ENCODE measurements around the gene CLEC4F. TPM values are rescaled to one million over a fixed set of nuclear protein-coding genes. Genes with fewer than 3 reads are reported as not detected.

The CLEC4F gene
- polyA plus RNA-seq, 1 donor (not counting 4 experiments of a cell fraction or from before 2014, with no cell fraction given): not detected

- TF ChIP-seq, protein P1, sequence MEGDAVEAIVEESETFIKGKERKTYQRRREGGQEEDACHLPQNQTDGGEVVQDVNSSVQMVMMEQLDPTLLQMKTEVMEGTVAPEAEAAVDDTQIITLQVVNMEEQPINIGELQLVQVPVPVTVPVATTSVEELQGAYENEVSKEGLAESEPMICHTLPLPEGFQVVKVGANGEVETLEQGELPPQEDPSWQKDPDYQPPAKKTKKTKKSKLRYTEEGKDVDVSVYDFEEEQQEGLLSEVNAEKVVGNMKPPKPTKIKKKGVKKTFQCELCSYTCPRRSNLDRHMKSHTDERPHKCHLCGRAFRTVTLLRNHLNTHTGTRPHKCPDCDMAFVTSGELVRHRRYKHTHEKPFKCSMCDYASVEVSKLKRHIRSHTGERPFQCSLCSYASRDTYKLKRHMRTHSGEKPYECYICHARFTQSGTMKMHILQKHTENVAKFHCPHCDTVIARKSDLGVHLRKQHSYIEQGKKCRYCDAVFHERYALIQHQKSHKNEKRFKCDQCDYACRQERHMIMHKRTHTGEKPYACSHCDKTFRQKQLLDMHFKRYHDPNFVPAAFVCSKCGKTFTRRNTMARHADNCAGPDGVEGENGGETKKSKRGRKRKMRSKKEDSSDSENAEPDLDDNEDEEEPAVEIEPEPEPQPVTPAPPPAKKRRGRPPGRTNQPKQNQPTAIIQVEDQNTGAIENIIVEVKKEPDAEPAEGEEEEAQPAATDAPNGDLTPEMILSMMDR (optimal IDR thresholded peaks at IDR 0.05 in 1 of 3, IDR thresholded peaks at IDR 0.05 in 1 of 3, conservative IDR thresholded peaks at IDR 0.05 in 1 of 3; ENCODE audit: extremely low read depth in 1 of 3, insufficient read depth in 2 of 3, low read length in 3 of 3): no peak
- no peak for TF ChIP-seq EZH2 (IDR thresholded peaks at IDR 0.05; ENCODE audit: low read length)
- H3K4me3 ChIP-seq (ENCODE audit: control insufficient read depth in 2 of 3, extremely low read depth in 1 of 3, insufficient read depth in 2 of 3, low read depth in 1 of 3, low read length in 3 of 3): no peak overlapping the region
- no peaks in the 10 kb centered on the region for H3K79me2 ChIP-seq (ENCODE audit: control insufficient read depth, insufficient read depth, low read length)
- H2AFZ ChIP-seq (ENCODE audit: control insufficient read depth, low read length): no peak overlapping the region
- H3K27ac ChIP-seq (ENCODE audit: control insufficient read depth, insufficient read depth, low read length): no peak overlapping the region
- dilution Hi-C loops (cut with MboI; ENCODE audit: extremely low pct_ligation_motif_present, low sequenced_read_pairs): no loop called here
- DNase-seq (ENCODE audit: low read depth, low spot score) (no peak), FAIRE-seq (no peak)
- H4K20me1 ChIP-seq (ENCODE audit: control insufficient read depth, extremely low read depth, insufficient read depth, low read length): no peaks in the 10 kb centered on the region
- H3K9me1 ChIP-seq (ENCODE audit: control insufficient read depth, extremely low read depth, insufficient read depth, low read length): no peaks in the 10 kb centered on the region
- no peaks in the 10 kb centered on the region for H3K4me1 ChIP-seq (ENCODE audit: control insufficient read depth, extremely low read depth, insufficient read depth, low read length)
- H3K9ac ChIP-seq (ENCODE audit: control insufficient read depth, extremely low read depth, insufficient read depth, low read length): no peak overlapping the region
- H3K9me3 ChIP-seq (ENCODE audit: control insufficient read depth, low read depth, low read length): no peaks in the 10 kb centered on the region
- no peak overlapping the region for H3K4me2 ChIP-seq (ENCODE audit: control insufficient read depth, extremely low read depth, insufficient read depth, low read depth, low read length)
- H3K27me3 ChIP-seq (ENCODE audit: control insufficient read depth, extremely low read depth, insufficient read depth, low read length): peaks cover 22% of the 10 kb centered on the region
- no peaks in the 10 kb centered on the region for H3K36me3 ChIP-seq (ENCODE audit: control insufficient read depth in 2 of 2, extremely low read depth in 1 of 2, insufficient read depth in 2 of 2, low read length in 2 of 2)
Observed at GRCh38 chr2:70828914-70829824, 8.8 kb upstream of the CLEC4F start.

- TF ChIP-seq EZH2 (IDR thresholded peaks at IDR 0.05; ENCODE audit: low read length): no peak
- TF ChIP-seq, protein P1 (optimal IDR thresholded peaks at IDR 0.05 in 1 of 3, IDR thresholded peaks at IDR 0.05 in 1 of 3, conservative IDR thresholded peaks at IDR 0.05 in 1 of 3; ENCODE audit: extremely low read depth in 1 of 3, insufficient read depth in 2 of 3, low read length in 3 of 3): no peak
- no peak overlapping the region for H2AFZ ChIP-seq (ENCODE audit: control insufficient read depth, low read length)
- H4K20me1 ChIP-seq (ENCODE audit: control insufficient read depth, extremely low read depth, insufficient read depth, low read length): no peaks in the 10 kb centered on the region
- DNase-seq (ENCODE audit: low read depth, low spot score) (no peak), FAIRE-seq (no peak)
- H3K4me1 ChIP-seq (ENCODE audit: control insufficient read depth, extremely low read depth, insufficient read depth, low read length): no peaks in the 10 kb centered on the region
- no peaks in the 10 kb centered on the region for H3K9me3 ChIP-seq (ENCODE audit: control insufficient read depth, low read depth, low read length)
- peaks cover 22% of the 10 kb centered on the region for H3K27me3 ChIP-seq (ENCODE audit: control insufficient read depth, extremely low read depth, insufficient read depth, low read length)
- no peak overlapping the region for H3K27ac ChIP-seq (ENCODE audit: control insufficient read depth, insufficient read depth, low read length)
- no peaks in the 10 kb centered on the region for H3K36me3 ChIP-seq (ENCODE audit: control insufficient read depth in 2 of 2, extremely low read depth in 1 of 2, insufficient read depth in 2 of 2, low read length in 2 of 2)
- H3K4me2 ChIP-seq (ENCODE audit: control insufficient read depth, extremely low read depth, insufficient read depth, low read depth, low read length): no peak overlapping the region
- H3K4me3 ChIP-seq (ENCODE audit: control insufficient read depth in 2 of 3, extremely low read depth in 1 of 3, insufficient read depth in 2 of 3, low read depth in 1 of 3, low read length in 3 of 3): no peak overlapping the region
- no peaks in the 10 kb centered on the region for H3K9me1 ChIP-seq (ENCODE audit: control insufficient read depth, extremely low read depth, insufficient read depth, low read length)
- no peaks in the 10 kb centered on the region for H3K79me2 ChIP-seq (ENCODE audit: control insufficient read depth, insufficient read depth, low read length)
- H3K9ac ChIP-seq (ENCODE audit: control insufficient read depth, extremely low read depth, insufficient read depth, low read length): no peak overlapping the region
- dilution Hi-C loops (cut with MboI; ENCODE audit: extremely low pct_ligation_motif_present, low sequenced_read_pairs): no loop called here
Observed at GRCh38 chr2:70828115-70828514, 7.7 kb upstream of the CLEC4F start.
